Measurements from ENCODE around the gene RPS6KA1.

DNA sequence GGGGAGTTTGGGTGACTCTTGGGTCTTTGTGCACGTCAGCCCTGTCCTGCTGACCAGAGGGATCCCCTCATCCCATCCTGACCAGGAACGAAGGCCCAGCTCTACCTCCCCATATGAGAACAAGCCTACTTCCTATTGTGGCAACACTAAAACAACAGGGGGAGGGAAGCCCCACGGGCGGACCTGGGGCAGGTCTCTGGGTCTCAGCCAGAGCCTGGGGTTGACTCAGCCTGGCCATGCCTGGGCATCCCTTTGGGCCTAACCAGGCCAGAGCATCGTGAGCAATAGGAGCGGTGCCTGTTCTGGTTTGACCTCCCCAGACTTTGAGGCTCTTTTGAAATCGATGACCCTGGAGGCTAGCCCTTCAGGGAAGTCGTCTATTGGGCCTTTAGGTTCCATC lies 16.8 kb downstream of the RPS6KA1 start:
- TF ChIP-seq ZNF12 (CRISPR knock-in tag; IDR thresholded peaks at IDR 0.05) (no peak), REST (IDR thresholded peaks at IDR 0.05; ENCODE audit: borderline replicate concordance) (no peak), REST (CRISPR knock-in tag; IDR thresholded peaks at IDR 0.05; ENCODE audit: low read depth) (no peak), ETV6 (IDR thresholded peaks at IDR 0.05; ENCODE audit: borderline replicate concordance in 1 of 2, low read depth in 2 of 2, low read length in 1 of 2) (no peak), ETV6 (CRISPR knock-in tag; IDR thresholded peaks at IDR 0.05; ENCODE audit: borderline replicate concordance) (no peak), ASH1L (IDR thresholded peaks at IDR 0.05; ENCODE audit: borderline replicate concordance, low read depth, partially characterized antibody) (no peak), CTCF (IDR thresholded peaks at IDR 0.05 in 2 of 3, conservative IDR thresholded peaks at IDR 0.05 in 1 of 3; ENCODE audit: insufficient read depth in 2 of 3, low read depth in 1 of 3, low read length in 3 of 3) (no peak), ZNF311 (CRISPR knock-in tag; IDR thresholded peaks at IDR 0.05) (no peak), NCOR1 (IDR thresholded peaks at IDR 0.05) (no peak), FOXK1 (CRISPR knock-in tag; IDR thresholded peaks at IDR 0.05; ENCODE audit: borderline replicate concordance) (no peak)
